Natural killer cell (primary cell): ENCODE measurements around the gene STRBP. TPM values are rescaled to one million over a fixed set of nuclear protein-coding genes. Genes with fewer than 3 reads are reported as not detected.

ENCODE experiments used
- ATAC-seq, 3 donors: fragments of 150-1000 bp in 2 of 3; fragments of 200-7000 bp in 1 of 3; cut with Tn5 transposase; 1 replicate in 1 of 3; 2 replicates in 2 of 3; pipeline ENCODE4 v1.10.0; 2021; ENCODE audit warnings: mild to moderate bottlenecking in 2 of 3, moderate library complexity in 2 of 3
- DNase-seq, 2 donors: peaks; one replicate each; pipeline versions ENCODE4 v3.0.0 to v3.0.0-alpha.2; 2013 to 2021; ENCODE audit warnings: mixed read lengths in 1 of 2
- H3K27ac ChIP-seq: one replicate; pipeline ENCODE4 v1.5.1; 2013; ENCODE audit warnings: mild to moderate bottlenecking, low read length
- H3K27me3 ChIP-seq: one replicate; pipeline ENCODE4 v1.6.1; 2013; ENCODE audit warnings: low read length; ENCODE audit not compliant: control insufficient read depth, insufficient read depth
- H3K36me3 ChIP-seq: one replicate; pipeline ENCODE4 v1.6.1; 2013; ENCODE audit warnings: low read length; ENCODE audit not compliant: control insufficient read depth, insufficient read depth
- H3K4me1 ChIP-seq: one replicate; pipeline ENCODE4 v1.6.1; 2013; ENCODE audit warnings: low read length; ENCODE audit not compliant: control insufficient read depth, insufficient read depth
- H3K4me3 ChIP-seq: one replicate; pipeline ENCODE4 v1.5.1; 2013; ENCODE audit warnings: low read length
- H3K9me3 ChIP-seq: one replicate; pipeline ENCODE4 v1.6.1; 2013; ENCODE audit warnings: low read length; ENCODE audit not compliant: control insufficient read depth, insufficient read depth
- H3K27ac Mint-ChIP-seq, 2 donors: one replicate each; pipeline ENCODE4 v1.8.0; 2022; ENCODE audit warnings: mild to moderate bottlenecking in 2 of 2, mixed read lengths in 2 of 2, moderate library complexity in 1 of 2
- H3K27me3 Mint-ChIP-seq, 2 donors: one replicate each; pipeline ENCODE4 v1.8.0; 2022; ENCODE audit warnings: low read depth in 2 of 2, mixed read lengths in 2 of 2
- H3K36me3 Mint-ChIP-seq: one replicate; pipeline ENCODE4 v1.8.0; 2022; ENCODE audit warnings: mixed read lengths
- H3K4me1 Mint-ChIP-seq, 2 donors: one replicate each; pipeline ENCODE4 v1.8.0; 2022; ENCODE audit warnings: mixed read lengths in 2 of 2
- H3K4me3 Mint-ChIP-seq: one replicate; pipeline ENCODE4 v1.8.0; 2022; ENCODE audit warnings: mild to moderate bottlenecking, moderate library complexity, mixed read lengths
- H3K9me3 Mint-ChIP-seq, 2 donors: one replicate each; pipeline ENCODE4 v1.8.0; 2022; ENCODE audit warnings: mixed read lengths in 2 of 2
- WGBS: methylation state at CpG from one replicate; pipeline ENCODE4 v1.1.7; 2013; ENCODE audit warnings: missing lambda C conversion rate; ENCODE audit not compliant: insufficient coverage; 5-methylcytosine and 5-hydroxymethylcytosine counted together
- intact Hi-C: fragments of 100-400 bp; cut with micrococcal nuclease; formaldehyde crosslinking; loops from one replicate; pipeline ENCODE4 v1.14.2; 2022
- total RNA-seq, 4 donors: library from RNA; stranded (reverse); fragments of 120-200 nt in 1 of 4; gene quantifications; one replicate each; pipeline versions ENCODE4 v1.2.3 to v1.2.4, GENCODE V29; 2013 to 2022
- TF ChIP-seq, protein P1 (sequence below): fragments of 200-600 bp; IDR thresholded peaks from one replicate; pipeline ENCODE4 v1.8.0; 2022; ENCODE audit warnings: antibody characterized with exemption

STRBP gene
- total RNA-seq, 3 donors from 2014 or later (not counting 1 experiment from before 2014, with no cell fraction given) = 6.0 to 8.3 (median 7.9) TPM

- DNase-seq (no peak), ATAC-seq (no peak)
- WGBS = no CpG with 5 or more reads among the region's 1 CpG
- Histone ChIP-seq H3K4me3 (no peak overlapping the region), H3K4me1 (no peaks in the 10 kb centered on the region), H3K27ac (no peak overlapping the region), H3K27me3 (no peaks in the 10 kb centered on the region), H3K36me3 (no peaks in the 10 kb centered on the region), H3K9me3 (no peaks in the 10 kb centered on the region)
- Mint-ChIP-seq H3K36me3 (no peaks in the 10 kb centered on the region), H3K4me1 (no peaks in the 10 kb centered on the region), H3K9me3 (no peaks in the 10 kb centered on the region), H3K27ac (no peak overlapping the region), H3K4me3 (no peak overlapping the region), H3K27me3 (no peaks in the 10 kb centered on the region)
- TF ChIP-seq, protein P1, sequence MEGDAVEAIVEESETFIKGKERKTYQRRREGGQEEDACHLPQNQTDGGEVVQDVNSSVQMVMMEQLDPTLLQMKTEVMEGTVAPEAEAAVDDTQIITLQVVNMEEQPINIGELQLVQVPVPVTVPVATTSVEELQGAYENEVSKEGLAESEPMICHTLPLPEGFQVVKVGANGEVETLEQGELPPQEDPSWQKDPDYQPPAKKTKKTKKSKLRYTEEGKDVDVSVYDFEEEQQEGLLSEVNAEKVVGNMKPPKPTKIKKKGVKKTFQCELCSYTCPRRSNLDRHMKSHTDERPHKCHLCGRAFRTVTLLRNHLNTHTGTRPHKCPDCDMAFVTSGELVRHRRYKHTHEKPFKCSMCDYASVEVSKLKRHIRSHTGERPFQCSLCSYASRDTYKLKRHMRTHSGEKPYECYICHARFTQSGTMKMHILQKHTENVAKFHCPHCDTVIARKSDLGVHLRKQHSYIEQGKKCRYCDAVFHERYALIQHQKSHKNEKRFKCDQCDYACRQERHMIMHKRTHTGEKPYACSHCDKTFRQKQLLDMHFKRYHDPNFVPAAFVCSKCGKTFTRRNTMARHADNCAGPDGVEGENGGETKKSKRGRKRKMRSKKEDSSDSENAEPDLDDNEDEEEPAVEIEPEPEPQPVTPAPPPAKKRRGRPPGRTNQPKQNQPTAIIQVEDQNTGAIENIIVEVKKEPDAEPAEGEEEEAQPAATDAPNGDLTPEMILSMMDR = no peak
- intact Hi-C loops = no loop called here
These were observed 72.3 kb downstream of the STRBP start for GRCh38 chr9:123196124-123196523.

DNA sequence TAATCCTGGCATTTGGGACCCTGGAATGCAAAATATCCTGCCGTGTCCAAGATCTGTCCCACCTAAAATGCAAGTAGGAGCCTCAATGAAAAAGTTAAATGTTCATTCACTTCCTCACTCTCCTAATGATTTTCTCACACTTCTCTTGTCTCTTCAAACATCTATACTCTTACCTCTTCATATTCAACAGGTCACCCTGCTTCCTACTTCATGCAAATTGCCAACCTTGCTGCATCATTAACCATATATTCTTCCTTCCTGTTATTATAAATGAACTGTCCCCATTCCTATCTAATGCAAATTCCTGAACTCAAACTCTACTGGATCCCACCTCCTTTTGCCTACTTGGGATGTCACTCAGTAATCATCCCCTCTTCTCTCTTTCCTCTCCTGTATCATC, 74.4 kb downstream of the STRBP start:
- Mint-ChIP-seq H3K27me3 (no peaks in the 10 kb centered on the region), H3K36me3 (no peaks in the 10 kb centered on the region), H3K4me1 (no peaks in the 10 kb centered on the region), H3K4me3 (no peak overlapping the region), H3K27ac (no peak overlapping the region), H3K9me3 (no peaks in the 10 kb centered on the region)
- intact Hi-C loops = no loop called here
- Histone ChIP-seq H3K27me3 (no peaks in the 10 kb centered on the region), H3K36me3 (no peaks in the 10 kb centered on the region), H3K4me1 (no peaks in the 10 kb centered on the region), H3K9me3 (no peaks in the 10 kb centered on the region), H3K27ac (no peak overlapping the region), H3K4me3 (no peak overlapping the region)
- DNase-seq (no peak), ATAC-seq (no peak)
- WGBS = 87% methylated on average over 1 of the region's 1 CpG
- TF ChIP-seq, protein P1 = no peak

DNA sequence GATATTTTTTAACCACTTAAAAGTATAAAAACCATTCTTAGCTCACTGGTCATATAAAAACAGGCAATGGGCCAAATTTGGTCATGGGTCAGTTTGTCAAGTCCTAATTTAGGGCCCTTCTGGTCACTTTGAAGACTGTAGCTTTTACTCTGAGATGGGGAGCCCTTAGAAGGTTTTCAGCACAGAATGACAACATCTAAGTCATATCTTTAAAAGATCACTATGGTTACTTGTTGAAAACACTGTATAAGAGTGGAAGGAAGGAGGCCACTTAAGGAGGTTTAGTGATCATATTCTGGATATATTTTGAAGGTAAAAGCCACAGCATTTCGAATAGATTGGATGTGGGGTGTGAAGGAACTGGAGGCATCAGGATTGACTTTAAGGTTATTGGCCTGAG, 76.7 kb downstream of the STRBP start:
- no peak for DNase-seq
- ATAC-seq = no peak
- Mint-ChIP-seq H3K36me3 (no peaks in the 10 kb centered on the region), H3K4me3 (no peak overlapping the region), H3K9me3 (no peaks in the 10 kb centered on the region), H3K27ac (no peak overlapping the region), H3K27me3 (no peaks in the 10 kb centered on the region), H3K4me1 (no peaks in the 10 kb centered on the region)
- WGBS = 76% methylated on average over 1 of the region's 1 CpG
- Histone ChIP-seq H3K27me3 (no peaks in the 10 kb centered on the region), H3K4me3 (no peak overlapping the region), H3K9me3 (no peaks in the 10 kb centered on the region), H3K36me3 (no peaks in the 10 kb centered on the region), H3K27ac (no peak overlapping the region), H3K4me1 (no peaks in the 10 kb centered on the region)
- intact Hi-C loops = no loop called here
- TF ChIP-seq, protein P1 = no peak

- Histone ChIP-seq H3K27ac (no peak overlapping the region), H3K9me3 (no peaks in the 10 kb centered on the region), H3K4me1 (no peaks in the 10 kb centered on the region), H3K36me3 (no peaks in the 10 kb centered on the region), H3K27me3 (no peaks in the 10 kb centered on the region), H3K4me3 (no peak overlapping the region)
- H3K4me1 Mint-ChIP-seq = no peaks in the 10 kb centered on the region
- TF ChIP-seq, protein P1 = no peak
- WGBS = 83% methylated on average over 4 of the region's 4 CpGs
- ATAC-seq (no peak), DNase-seq (no peak)
- H3K36me3 Mint-ChIP-seq = no peaks in the 10 kb centered on the region
- no peaks in the 10 kb centered on the region for H3K9me3 Mint-ChIP-seq
- H3K27ac Mint-ChIP-seq = no peak overlapping the region
- no peaks in the 10 kb centered on the region for H3K27me3 Mint-ChIP-seq
- no peak overlapping the region for H3K4me3 Mint-ChIP-seq
- intact Hi-C loops = no loop called here
These were observed 77.1 kb downstream of the STRBP start for GRCh38 chr9:123191260-123191659.
